HEK293 (cell line): ENCODE measurements around the gene ALDH4A1.

ENCODE experiments used
- CTCF ChIA-PET: fragments of 350-600 bp; formaldehyde crosslinking; extraction: SDS; loops from one replicate; lab custom pipeline; 2021; ENCODE audit warnings: antibody characterized with exemption; lab: Yijun Ruan, JAX
- POLR2A ChIA-PET: fragments of 300-600 bp; formaldehyde crosslinking; extraction: SDS; loops from one replicate; lab custom pipeline; 2020; ENCODE audit warnings: antibody characterized with exemption, inconsistent platforms; lab: Yijun Ruan, JAX
- H3K27ac ChIP-seq: fragments of 200-500 bp; sonication (Bioruptor generic); 2 replicates; pipeline ENCODE4 v1.5.1; 2014; ENCODE audit warnings: low read depth, low read length, control low read depth, inconsistent platforms; ENCODE audit errors: extremely low read depth
- H3K36me3 ChIP-seq, 2 experiments: fragments of 200-500 bp in 1 of 2; sonication (Bioruptor generic) in 1 of 2; 1 replicate in 1 of 2; 2 replicates in 1 of 2; pipeline ENCODE4 v1.5.1; 2014 to 2017; ENCODE audit warnings: inconsistent platforms in 2 of 2, low read length in 2 of 2; ENCODE audit not compliant: control insufficient read depth in 2 of 2, insufficient read depth in 1 of 2
- H3K4me1 ChIP-seq: fragments of 200-500 bp; sonication (Bioruptor generic); 2 replicates; pipeline ENCODE4 v1.5.1; 2014; ENCODE audit warnings: mild to moderate bottlenecking, low read length, inconsistent platforms; ENCODE audit not compliant: control insufficient read depth, insufficient read depth
- H3K4me3 ChIP-seq: 2 replicates; pipeline ENCODE4 v1.5.1; 2011; ENCODE audit warnings: low read depth, mild to moderate bottlenecking, control low read depth, low read length, moderate library complexity
- H3K9me3 ChIP-seq: fragments of 200-500 bp; sonication (Bioruptor generic); 2 replicates; pipeline ENCODE4 v1.5.1; 2014; ENCODE audit warnings: low read depth, low read length, inconsistent platforms; ENCODE audit not compliant: control insufficient read depth, insufficient read depth
- GFI1B ChIP-seq: fragments of 450-650 bp; formaldehyde crosslinking; IDR thresholded peaks from 2 replicates; pipeline ENCODE4 v1.5.1; 2016; ENCODE audit warnings: missing biosample characterization, missing genetic modification characterization
- KLF10 ChIP-seq: fragments of 450-650 bp; IDR thresholded peaks from 2 replicates; pipeline ENCODE4 v1.5.1; 2018; ENCODE audit warnings: missing biosample characterization, mild to moderate bottlenecking, missing genetic modification characterization
- MZF1 ChIP-seq: fragments of 450-650 bp; formaldehyde crosslinking; IDR thresholded peaks from 2 replicates; pipeline ENCODE4 v1.5.1; 2017; ENCODE audit warnings: missing biosample characterization, missing genetic modification characterization, borderline replicate concordance
- PRDM1 ChIP-seq: fragments of 450-650 bp; formaldehyde crosslinking; IDR thresholded peaks from 2 replicates; pipeline ENCODE4; 2016; ENCODE audit warnings: missing biosample characterization, missing genetic modification characterization
- REST ChIP-seq: fragments of 450-650 bp; formaldehyde crosslinking; IDR thresholded peaks from 2 replicates; pipeline ENCODE4 v1.5.1; 2016; ENCODE audit warnings: missing biosample characterization, missing genetic modification characterization
- SCRT2 ChIP-seq: fragments of 450-650 bp; formaldehyde crosslinking; IDR thresholded peaks from 2 replicates; pipeline ENCODE4 v1.5.1; 2016; ENCODE audit warnings: missing biosample characterization, missing genetic modification characterization
- ZBTB48 ChIP-seq: fragments of 450-650 bp; formaldehyde crosslinking; IDR thresholded peaks from 2 replicates; pipeline ENCODE4 v1.5.1; 2016; ENCODE audit warnings: missing biosample characterization, missing genetic modification characterization
- ZFP69B ChIP-seq: fragments of 450-650 bp; formaldehyde crosslinking; IDR thresholded peaks from 2 replicates; pipeline ENCODE4 v1.5.1; 2016; ENCODE audit warnings: missing biosample characterization, missing genetic modification characterization
- ZNF10 ChIP-seq: fragments of 450-650 bp; formaldehyde crosslinking; IDR thresholded peaks from 2 replicates; pipeline ENCODE4 v1.5.1; 2017; ENCODE audit warnings: missing biosample characterization, missing genetic modification characterization
- ZNF133 ChIP-seq: fragments of 450-650 bp; formaldehyde crosslinking; IDR thresholded peaks from 2 replicates; pipeline ENCODE4 v1.5.1; 2016; ENCODE audit warnings: missing biosample characterization, missing genetic modification characterization
- ZNF157 ChIP-seq: fragments of 450-650 bp; formaldehyde crosslinking; IDR thresholded peaks from 2 replicates; pipeline ENCODE4 v1.5.1; 2016; ENCODE audit warnings: missing biosample characterization, missing genetic modification characterization
- ZNF23 ChIP-seq: fragments of 450-650 bp; formaldehyde crosslinking; IDR thresholded peaks from 2 replicates; pipeline ENCODE4 v1.5.1; 2016; ENCODE audit warnings: missing biosample characterization, missing genetic modification characterization, borderline replicate concordance
- ZNF488 ChIP-seq: fragments of 450-650 bp; formaldehyde crosslinking; IDR thresholded peaks from 2 replicates; pipeline ENCODE4 v1.5.1; 2016; ENCODE audit warnings: missing biosample characterization, missing genetic modification characterization
- ZNF623 ChIP-seq: fragments of 450-650 bp; formaldehyde crosslinking; IDR thresholded peaks from 2 replicates; pipeline ENCODE4 v1.5.1; 2016; ENCODE audit warnings: missing biosample characterization, missing genetic modification characterization
- ZNF629 ChIP-seq: fragments of 450-650 bp; formaldehyde crosslinking; IDR thresholded peaks from 2 replicates; pipeline ENCODE4 v1.5.1; 2017; ENCODE audit warnings: missing biosample characterization, missing genetic modification characterization
- ZNF785 ChIP-seq: fragments of 450-650 bp; formaldehyde crosslinking; IDR thresholded peaks from 2 replicates; pipeline ENCODE4 v1.5.1; 2016; ENCODE audit warnings: missing biosample characterization, missing genetic modification characterization
- ZSCAN16 ChIP-seq: fragments of 450-650 bp; formaldehyde crosslinking; IDR thresholded peaks from 2 replicates; pipeline ENCODE4 v1.5.1; 2016; ENCODE audit warnings: missing biosample characterization, missing genetic modification characterization
- ZXDB ChIP-seq: fragments of 450-650 bp; formaldehyde crosslinking; IDR thresholded peaks from 2 replicates; pipeline ENCODE4 v1.5.1; 2016; ENCODE audit warnings: missing biosample characterization, missing genetic modification characterization
- TF ChIP-seq, protein P1 (sequence below): fragments of 450-650 bp; formaldehyde crosslinking; IDR thresholded peaks from 2 replicates; pipeline ENCODE4 v1.5.1; 2016; ENCODE audit warnings: missing biosample characterization, missing genetic modification characterization, borderline replicate concordance
- TF ChIP-seq, protein P2 (sequence below): fragments of 450-650 bp; formaldehyde crosslinking; IDR thresholded peaks from 2 replicates; pipeline ENCODE4 v1.5.1; 2017; ENCODE audit warnings: missing biosample characterization, missing genetic modification characterization
- TF ChIP-seq, protein P3 (sequence below): fragments of 450-650 bp; formaldehyde crosslinking; IDR thresholded peaks from 2 replicates; pipeline ENCODE4 v1.5.1; 2016; ENCODE audit warnings: missing biosample characterization, missing genetic modification characterization, low read depth
- TF ChIP-seq, protein P4 (sequence below): fragments of 450-650 bp; formaldehyde crosslinking; IDR thresholded peaks from 2 replicates; pipeline ENCODE4 v1.5.1; 2017; ENCODE audit warnings: missing biosample characterization, missing genetic modification characterization

ALDH4A1 gene

GRCh38 chr1:18866314-18866713 lies 36.0 kb downstream of the ALDH4A1 start:
- Histone ChIP-seq H3K9me3 (no peaks in the 10 kb centered on the region), H3K36me3 (no peaks in the 10 kb centered on the region), H3K4me1 (no peaks in the 10 kb centered on the region), H3K4me3 (no peak overlapping the region), H3K27ac (no peak overlapping the region)
- CTCF ChIA-PET, result interaction anchor here (1.3 to 1.4 kb wide), 2 partner anchors 9 to 269 kb away, joined by 6 to 8 read pairs; no protein-coding TSS in a partner anchor
- TF ChIP-seq ZNF488 (tag by site-specific recombination), result no peak
- TF ChIP-seq ZNF157 (tag by site-specific recombination), result no peak
- TF ChIP-seq ZNF623 (tag by site-specific recombination), result no peak
- no peak for TF ChIP-seq REST (tag by site-specific recombination)
- TF ChIP-seq, protein P1, sequence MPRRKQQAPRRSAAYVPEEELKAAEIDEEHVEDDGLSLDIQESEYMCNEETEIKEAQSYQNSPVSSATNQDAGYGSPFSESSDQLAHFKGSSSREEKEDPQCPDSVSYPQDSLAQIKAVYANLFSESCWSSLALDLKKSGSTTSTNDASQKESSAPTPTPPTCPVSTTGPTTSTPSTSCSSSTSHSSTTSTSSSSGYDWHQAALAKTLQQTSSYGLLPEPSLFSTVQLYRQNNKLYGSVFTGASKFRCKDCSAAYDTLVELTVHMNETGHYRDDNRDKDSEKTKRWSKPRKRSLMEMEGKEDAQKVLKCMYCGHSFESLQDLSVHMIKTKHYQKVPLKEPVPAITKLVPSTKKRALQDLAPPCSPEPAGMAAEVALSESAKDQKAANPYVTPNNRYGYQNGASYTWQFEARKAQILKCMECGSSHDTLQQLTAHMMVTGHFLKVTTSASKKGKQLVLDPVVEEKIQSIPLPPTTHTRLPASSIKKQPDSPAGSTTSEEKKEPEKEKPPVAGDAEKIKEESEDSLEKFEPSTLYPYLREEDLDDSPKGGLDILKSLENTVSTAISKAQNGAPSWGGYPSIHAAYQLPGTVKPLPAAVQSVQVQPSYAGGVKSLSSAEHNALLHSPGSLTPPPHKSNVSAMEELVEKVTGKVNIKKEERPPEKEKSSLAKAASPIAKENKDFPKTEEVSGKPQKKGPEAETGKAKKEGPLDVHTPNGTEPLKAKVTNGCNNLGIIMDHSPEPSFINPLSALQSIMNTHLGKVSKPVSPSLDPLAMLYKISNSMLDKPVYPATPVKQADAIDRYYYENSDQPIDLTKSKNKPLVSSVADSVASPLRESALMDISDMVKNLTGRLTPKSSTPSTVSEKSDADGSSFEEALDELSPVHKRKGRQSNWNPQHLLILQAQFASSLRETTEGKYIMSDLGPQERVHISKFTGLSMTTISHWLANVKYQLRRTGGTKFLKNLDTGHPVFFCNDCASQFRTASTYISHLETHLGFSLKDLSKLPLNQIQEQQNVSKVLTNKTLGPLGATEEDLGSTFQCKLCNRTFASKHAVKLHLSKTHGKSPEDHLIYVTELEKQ (tag by site-specific recombination), result no peak
- TF ChIP-seq, all 188 proteins: peak for 0
- POLR2A ChIA-PET, result interaction anchor here (0.7 kb wide), 1 partner anchor 15 kb away, joined by 4 read pairs; no protein-coding TSS in a partner anchor

DNA sequence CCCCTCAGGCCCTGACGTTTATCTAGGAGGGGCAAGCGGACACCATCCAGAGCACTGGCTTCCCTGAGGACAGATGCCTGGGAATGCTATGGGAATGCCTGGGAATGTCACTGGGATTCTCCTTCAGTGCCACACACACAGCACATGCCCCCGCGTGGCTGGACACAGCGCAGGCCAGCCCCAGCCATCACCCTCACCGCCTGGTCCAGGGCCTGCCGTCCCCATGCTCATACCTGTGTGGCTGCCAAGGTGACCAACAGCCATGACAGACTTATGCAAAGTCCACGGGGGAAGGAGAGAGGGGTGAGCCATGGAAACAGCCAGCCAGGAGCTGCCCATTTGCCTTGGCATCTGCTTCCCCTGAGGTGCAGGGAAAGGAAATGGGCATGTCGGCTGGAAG lies 37.2 kb downstream of the ALDH4A1 start:
- Histone ChIP-seq H3K36me3 (no peaks in the 10 kb centered on the region), H3K9me3 (no peaks in the 10 kb centered on the region), H3K4me3 (no peak overlapping the region), H3K4me1 (no peaks in the 10 kb centered on the region), H3K27ac (no peak overlapping the region)
- ChIA-PET CTCF (interaction anchor here (1.3 kb wide), 1 partner anchor 268 kb away, joined by 8 read pairs; no protein-coding TSS in a partner anchor), POLR2A (no interaction called here)
- no peak for TF ChIP-seq ZSCAN16 (tag by site-specific recombination)
- no peak for TF ChIP-seq ZNF785 (tag by site-specific recombination)
- TF ChIP-seq SCRT2 (tag by site-specific recombination), result no peak
- no peak for TF ChIP-seq MZF1 (tag by site-specific recombination)
- TF ChIP-seq PRDM1, result no peak
- no peak for TF ChIP-seq ZBTB48
- no peak for TF ChIP-seq ZNF23 (tag by site-specific recombination)
- TF ChIP-seq ZXDB (tag by site-specific recombination), result no peak
- TF ChIP-seq, protein P2, sequence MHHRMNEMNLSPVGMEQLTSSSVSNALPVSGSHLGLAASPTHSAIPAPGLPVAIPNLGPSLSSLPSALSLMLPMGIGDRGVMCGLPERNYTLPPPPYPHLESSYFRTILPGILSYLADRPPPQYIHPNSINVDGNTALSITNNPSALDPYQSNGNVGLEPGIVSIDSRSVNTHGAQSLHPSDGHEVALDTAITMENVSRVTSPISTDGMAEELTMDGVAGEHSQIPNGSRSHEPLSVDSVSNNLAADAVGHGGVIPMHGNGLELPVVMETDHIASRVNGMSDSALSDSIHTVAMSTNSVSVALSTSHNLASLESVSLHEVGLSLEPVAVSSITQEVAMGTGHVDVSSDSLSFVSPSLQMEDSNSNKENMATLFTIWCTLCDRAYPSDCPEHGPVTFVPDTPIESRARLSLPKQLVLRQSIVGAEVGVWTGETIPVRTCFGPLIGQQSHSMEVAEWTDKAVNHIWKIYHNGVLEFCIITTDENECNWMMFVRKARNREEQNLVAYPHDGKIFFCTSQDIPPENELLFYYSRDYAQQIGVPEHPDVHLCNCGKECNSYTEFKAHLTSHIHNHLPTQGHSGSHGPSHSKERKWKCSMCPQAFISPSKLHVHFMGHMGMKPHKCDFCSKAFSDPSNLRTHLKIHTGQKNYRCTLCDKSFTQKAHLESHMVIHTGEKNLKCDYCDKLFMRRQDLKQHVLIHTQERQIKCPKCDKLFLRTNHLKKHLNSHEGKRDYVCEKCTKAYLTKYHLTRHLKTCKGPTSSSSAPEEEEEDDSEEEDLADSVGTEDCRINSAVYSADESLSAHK (tag by site-specific recombination), result no peak
- TF ChIP-seq KLF10 (tag by site-specific recombination), result no peak
- no peak for TF ChIP-seq ZFP69B
- TF ChIP-seq GFI1B (tag by site-specific recombination), result no peak
- no peak for TF ChIP-seq ZNF133 (tag by site-specific recombination)
- TF ChIP-seq ZNF629, result no peak
- TF ChIP-seq, protein P3, sequence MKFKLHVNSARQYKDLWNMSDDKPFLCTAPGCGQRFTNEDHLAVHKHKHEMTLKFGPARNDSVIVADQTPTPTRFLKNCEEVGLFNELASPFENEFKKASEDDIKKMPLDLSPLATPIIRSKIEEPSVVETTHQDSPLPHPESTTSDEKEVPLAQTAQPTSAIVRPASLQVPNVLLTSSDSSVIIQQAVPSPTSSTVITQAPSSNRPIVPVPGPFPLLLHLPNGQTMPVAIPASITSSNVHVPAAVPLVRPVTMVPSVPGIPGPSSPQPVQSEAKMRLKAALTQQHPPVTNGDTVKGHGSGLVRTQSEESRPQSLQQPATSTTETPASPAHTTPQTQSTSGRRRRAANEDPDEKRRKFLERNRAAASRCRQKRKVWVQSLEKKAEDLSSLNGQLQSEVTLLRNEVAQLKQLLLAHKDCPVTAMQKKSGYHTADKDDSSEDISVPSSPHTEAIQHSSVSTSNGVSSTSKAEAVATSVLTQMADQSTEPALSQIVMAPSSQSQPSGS (tag by site-specific recombination), result no peak
- TF ChIP-seq, protein P4, sequence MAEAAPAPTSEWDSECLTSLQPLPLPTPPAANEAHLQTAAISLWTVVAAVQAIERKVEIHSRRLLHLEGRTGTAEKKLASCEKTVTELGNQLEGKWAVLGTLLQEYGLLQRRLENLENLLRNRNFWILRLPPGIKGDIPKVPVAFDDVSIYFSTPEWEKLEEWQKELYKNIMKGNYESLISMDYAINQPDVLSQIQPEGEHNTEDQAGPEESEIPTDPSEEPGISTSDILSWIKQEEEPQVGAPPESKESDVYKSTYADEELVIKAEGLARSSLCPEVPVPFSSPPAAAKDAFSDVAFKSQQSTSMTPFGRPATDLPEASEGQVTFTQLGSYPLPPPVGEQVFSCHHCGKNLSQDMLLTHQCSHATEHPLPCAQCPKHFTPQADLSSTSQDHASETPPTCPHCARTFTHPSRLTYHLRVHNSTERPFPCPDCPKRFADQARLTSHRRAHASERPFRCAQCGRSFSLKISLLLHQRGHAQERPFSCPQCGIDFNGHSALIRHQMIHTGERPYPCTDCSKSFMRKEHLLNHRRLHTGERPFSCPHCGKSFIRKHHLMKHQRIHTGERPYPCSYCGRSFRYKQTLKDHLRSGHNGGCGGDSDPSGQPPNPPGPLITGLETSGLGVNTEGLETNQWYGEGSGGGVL (tag by site-specific recombination), result no peak
- TF ChIP-seq ZNF10, result no peak
